Epithelial cell of proximal tubule (primary cell): Measurements from ENCODE around the gene ASB15. TPM values are rescaled to one million over a fixed set of nuclear protein-coding genes. Genes with fewer than 3 reads are reported as not detected.

Source experiments
- DNase-seq: peaks from one replicate; pipeline ENCODE4 v3.0.0-alpha.2; 2011; ENCODE audit warnings: low read depth
- H3K4me3 ChIP-seq: 2 replicates; pipeline ENCODE4 v1.5.1; 2011; ENCODE audit warnings: low read depth, mild to moderate bottlenecking, low read length
- CTCF ChIP-seq: conservative IDR thresholded peaks from 2 replicates; pipeline ENCODE4 v1.5.1; 2012; ENCODE audit warnings: low read depth, mild to moderate bottlenecking, low read length
- total RNA-seq: library from RNA; depleted of rRNA; stranded (reverse); fragments of >200 nt; gene quantifications from 2 replicates; pipeline ENCODE4 v1.2.3, GENCODE V29; 2015

ASB15 gene
- total RNA-seq, 1 donor from 2014 or later, result not detected

- DNase-seq, result no peak
- peak; percentile 79 for TF ChIP-seq CTCF
Observed at GRCh38 chr7:123635551-123636359, 34.1 kb downstream of the ASB15 start.

GRCh38 chr7:123637203-123637602, 35.6 kb downstream of the ASB15 start:
- no peak overlapping the region for H3K4me3 ChIP-seq
- peak; percentile 15 for TF ChIP-seq CTCF
- DNase-seq, result no peak

More at GRCh38 chr7:123635551-123636359, 34.1 kb downstream of the ASB15 start:
- H3K4me3 ChIP-seq, result no peak overlapping the region

GRCh38 chr7:123637878-123638277, 36.3 kb downstream of the ASB15 start:
- no peak for DNase-seq
- H3K4me3 ChIP-seq, result no peak overlapping the region
- no peak for TF ChIP-seq CTCF

GRCh38 chr7:123639631-123640030, 38.0 kb downstream of the ASB15 start:
- no peak for TF ChIP-seq CTCF
- no peak for DNase-seq

GRCh38 chr7:123640583-123640982, 39.0 kb downstream of the ASB15 start:
- DNase-seq, result no peak
- TF ChIP-seq CTCF, result no peak
- no peak overlapping the region for H3K4me3 ChIP-seq

More at GRCh38 chr7:123639631-123640030, 38.0 kb downstream of the ASB15 start:
- H3K4me3 ChIP-seq, result no peak overlapping the region

- no peak overlapping the region for H3K4me3 ChIP-seq
- no peak for TF ChIP-seq CTCF
- DNase-seq, result no peak
Observed at GRCh38 chr7:123641901-123642300, 40.3 kb downstream of the ASB15 start.
